Measurements from ENCODE around the gene RHEB.

GRCh38 chr7:151490456-151491105 lies 29.1 kb downstream of the RHEB start:
- TF ChIP-seq CTCF (IDR thresholded peaks at IDR 0.05) (no peak), ZFX (IDR thresholded peaks at IDR 0.05; ENCODE audit: borderline replicate concordance) (no peak)
